Activated T-cell treated with anti-CD3 and anti-CD28 coated beads, Interleukin-2, amount 50 U/mL, for 72 hours (primary cell): ENCODE data around the gene GORASP2. TPM values are rescaled to one million over a fixed set of nuclear protein-coding genes. Genes with fewer than 3 reads are reported as not detected.

ENCODE experiments used
- ATAC-seq, 2 donors: fragments of 150-1000 bp; cut with Tn5 transposase; replicated peaks in 1 of 2; 2 replicates each; pipeline ENCODE4 v1.10.0; 2021; ENCODE audit warnings: moderate library complexity in 2 of 2, mild to moderate bottlenecking in 1 of 2
- DNase-seq, 2 donors: peaks; one replicate each; pipeline ENCODE4 v3.0.0; 2021 to 2022; ENCODE audit warnings: mixed read lengths in 1 of 2
- H3K27ac Mint-ChIP-seq: one replicate; pipeline ENCODE4 v1.8.0; 2022; ENCODE audit warnings: mild to moderate bottlenecking, moderate library complexity, mixed read lengths
- H3K27me3 Mint-ChIP-seq: one replicate; pipeline ENCODE4 v1.8.0; 2022; ENCODE audit warnings: low read depth, mixed read lengths
- H3K36me3 Mint-ChIP-seq, 2 donors: one replicate each; pipeline ENCODE4 v1.8.0; 2022; ENCODE audit warnings: mixed read lengths in 2 of 2, mild to moderate bottlenecking in 1 of 2; ENCODE audit not compliant: insufficient read depth in 2 of 2
- H3K4me1 Mint-ChIP-seq: one replicate; pipeline ENCODE4 v1.8.0; 2022; ENCODE audit warnings: low read depth, mixed read lengths
- H3K4me3 Mint-ChIP-seq, 2 donors: one replicate each; pipeline ENCODE4 v1.8.0; 2022; ENCODE audit warnings: mild to moderate bottlenecking in 2 of 2, mixed read lengths in 2 of 2, moderate library complexity in 2 of 2
- H3K9me3 Mint-ChIP-seq, 2 donors: one replicate each; pipeline ENCODE4 v1.8.0; 2022; ENCODE audit warnings: mixed read lengths in 2 of 2
- total RNA-seq, 2 donors: library from RNA; stranded (reverse); gene quantifications; one replicate each; pipeline ENCODE4 v1.2.3, GENCODE V29; 2022

GORASP2 gene
- total RNA-seq, 2 donors from 2014 or later = 86.8 to 90.4 TPM

DNA sequence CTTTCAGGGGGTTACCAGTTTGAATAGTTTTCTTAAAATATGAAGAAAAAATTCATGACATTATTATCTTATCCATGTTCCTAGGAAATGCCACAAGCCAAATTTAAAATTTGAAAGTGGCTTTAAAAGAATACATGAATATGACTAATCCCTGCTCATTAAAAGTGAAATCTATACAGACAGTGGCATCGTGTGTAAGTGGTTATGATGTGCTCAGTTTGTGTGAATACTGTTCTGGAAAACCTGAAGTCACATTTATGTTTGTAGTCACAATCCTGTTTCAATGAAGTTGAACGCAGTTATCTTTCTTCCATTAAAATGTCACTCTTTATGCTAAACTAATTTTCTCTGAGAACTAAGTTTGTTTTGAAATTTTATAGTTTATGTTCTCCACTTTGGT lies 75.8 kb downstream of the GORASP2 start:
- no peaks in the 10 kb centered on the region for H3K27me3 Mint-ChIP-seq
- peak overlapping the region; percentile 21 for H3K27ac Mint-ChIP-seq
- H3K36me3 Mint-ChIP-seq = peaks cover 3 to 27% of the 10 kb centered on the region in 2 donors
- H3K4me1 Mint-ChIP-seq = peaks cover 38% of the 10 kb centered on the region
- no peaks in the 10 kb centered on the region for H3K9me3 Mint-ChIP-seq
- ATAC-seq (peak; percentile 56 to 58), DNase-seq (no peak)
- H3K4me3 Mint-ChIP-seq = peak overlapping the region; percentile 19 to 39

DNA sequence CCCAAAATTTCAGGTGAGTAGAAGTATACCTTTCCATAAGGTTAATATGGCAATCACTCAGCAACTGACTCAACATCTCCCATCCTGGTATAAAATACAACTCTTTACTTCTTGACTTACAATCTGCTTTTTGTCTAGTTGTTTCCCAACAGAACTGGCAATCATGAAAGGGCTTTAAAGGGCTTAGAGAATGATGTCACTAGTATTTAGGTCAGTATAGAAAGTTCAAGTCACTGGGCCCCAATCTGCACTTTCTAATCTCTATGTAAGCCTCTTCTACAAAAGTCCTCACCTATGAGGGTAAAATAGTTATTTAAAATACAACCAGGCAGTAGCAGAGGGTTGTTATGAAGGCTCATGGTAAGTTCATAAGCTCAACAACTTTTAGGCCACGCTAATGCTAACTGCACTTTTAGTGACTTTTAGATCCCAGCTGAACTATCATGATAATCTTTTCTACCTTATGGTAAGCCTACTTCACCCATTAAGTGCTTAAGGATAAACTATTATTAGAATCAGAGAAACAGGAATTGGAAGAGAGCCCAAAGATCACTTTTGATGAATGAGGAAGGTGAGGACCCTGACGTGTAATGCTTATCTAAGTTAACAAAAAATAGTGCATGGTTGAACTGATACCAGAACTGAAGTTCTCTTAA lies 79.6 kb downstream of the GORASP2 start:
- H3K27ac Mint-ChIP-seq = peak overlapping the region; percentile 60
- H3K9me3 Mint-ChIP-seq = no peaks in the 10 kb centered on the region
- no peaks in the 10 kb centered on the region for H3K27me3 Mint-ChIP-seq
- no peak for DNase-seq
- H3K4me1 Mint-ChIP-seq = peaks cover 38% of the 10 kb centered on the region
- ATAC-seq = no peak
- H3K4me3 Mint-ChIP-seq = no peak overlapping the region
- peaks cover 5 to 32% of the 10 kb centered on the region in 2 donors for H3K36me3 Mint-ChIP-seq

DNA sequence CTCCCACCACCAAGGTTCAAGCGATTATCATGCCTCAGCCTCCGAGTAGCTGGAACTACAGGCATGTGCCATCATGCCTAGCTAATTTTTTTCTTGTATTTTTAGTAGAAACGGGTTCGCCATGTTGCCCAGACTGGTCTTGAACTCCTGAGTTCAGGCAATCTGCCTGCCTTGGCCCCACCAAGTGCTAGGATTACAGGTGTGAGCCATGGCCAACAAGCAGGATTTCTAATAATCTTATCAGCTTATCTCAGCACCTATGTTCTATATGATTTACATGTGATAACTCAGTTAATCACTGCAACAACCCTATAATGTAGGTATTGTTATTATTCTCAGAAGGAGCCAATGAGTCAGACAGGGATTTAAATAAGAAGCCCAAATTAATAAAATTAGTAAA lies 80.3 kb downstream of the GORASP2 start:
- Mint-ChIP-seq H3K4me3 (no peak overlapping the region), H3K4me1 (peaks cover 35% of the 10 kb centered on the region), H3K27ac (no peak overlapping the region), H3K9me3 (no peaks in the 10 kb centered on the region), H3K27me3 (no peaks in the 10 kb centered on the region), H3K36me3 (peaks cover 5 to 32% of the 10 kb centered on the region in 2 donors)
- no peak for DNase-seq
- ATAC-seq = no peak

DNA sequence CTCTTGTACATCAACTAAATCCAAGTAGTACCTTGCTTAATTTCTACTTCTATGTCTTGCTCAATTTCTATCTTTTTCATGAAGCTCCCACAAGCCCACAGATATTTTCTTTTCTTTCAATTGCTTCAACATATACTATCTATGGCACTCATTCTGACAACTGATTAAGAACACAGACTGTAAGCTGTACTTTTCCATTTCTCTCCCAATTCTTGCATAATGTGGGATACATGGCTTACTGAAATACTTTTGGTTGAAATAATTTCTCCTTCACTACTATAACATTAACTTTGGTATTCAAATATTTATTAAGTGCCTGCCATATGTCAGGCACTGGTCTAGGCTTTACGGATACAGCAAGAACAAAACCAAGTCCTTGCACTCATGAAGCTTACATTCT lies 84.8 kb downstream of the GORASP2 start:
- DNase-seq = no peak
- H3K4me3 Mint-ChIP-seq = no peak overlapping the region
- H3K9me3 Mint-ChIP-seq = no peaks in the 10 kb centered on the region
- H3K36me3 Mint-ChIP-seq = peaks cover 3 to 18% of the 10 kb centered on the region in 2 donors
- H3K4me1 Mint-ChIP-seq = peaks cover 26% of the 10 kb centered on the region
- ATAC-seq = no peak
- H3K27me3 Mint-ChIP-seq = no peaks in the 10 kb centered on the region
- no peak overlapping the region for H3K27ac Mint-ChIP-seq

DNA sequence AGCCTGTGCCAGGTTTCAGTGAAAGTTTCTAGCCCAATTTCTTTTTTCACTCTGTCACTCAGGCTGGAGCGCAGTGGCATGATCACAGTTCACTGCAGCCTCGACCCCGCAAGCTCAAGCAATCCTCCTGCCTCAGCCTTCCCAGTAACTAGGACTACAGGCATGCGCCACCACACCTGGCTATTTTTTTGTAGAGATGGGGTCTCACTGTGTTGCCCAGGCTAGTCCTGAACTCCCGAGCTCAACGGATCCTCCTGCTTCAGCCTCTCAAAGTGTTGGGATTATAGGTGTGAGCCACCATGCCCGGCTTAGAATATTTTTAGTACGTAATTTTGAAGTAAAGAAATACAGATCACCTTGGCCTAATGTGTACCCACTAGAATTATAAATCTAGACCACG lies 87.1 kb downstream of the GORASP2 start:
- H3K9me3 Mint-ChIP-seq = no peaks in the 10 kb centered on the region
- peaks cover 30% of the 10 kb centered on the region for H3K4me1 Mint-ChIP-seq
- ATAC-seq (no peak), DNase-seq (no peak)
- peaks cover 0 to 12% of the 10 kb centered on the region in 2 donors for H3K36me3 Mint-ChIP-seq
- no peak overlapping the region for H3K27ac Mint-ChIP-seq
- H3K4me3 Mint-ChIP-seq = no peak overlapping the region
- H3K27me3 Mint-ChIP-seq = no peaks in the 10 kb centered on the region

Other genes with a start within 250 kb of the GORASP2 start
- 1 to 10 TPM in 1 of 2 donors, not detected in 1; 1.4 TPM for gene SP5, start 213.9 kb upstream of the GORASP2 start, total RNA-seq
- under 1 TPM; 0.46 to 0.58 TPM for gene ERICH2, start 158.9 kb upstream of the GORASP2 start, total RNA-seq
- 10 to 100 TPM; 12.8 to 17.8 TPM for gene GAD1, start 112.4 kb upstream of the GORASP2 start, total RNA-seq
- gene TLK1, start 231.6 kb downstream of the GORASP2 start, total RNA-seq = 100 to 1,000 TPM in 1 of 2 donors, 10 to 100 TPM in 1; 96.0 to 102 TPM